RKO (cell line): Measurements from ENCODE around the gene JPH3.
"Not testable (repeated sequence)": the region's sequence is repeated elsewhere in the genome, so short reads cannot be mapped to it uniquely, and the experiment has no call there.

Experiments used
- DNase-seq: peaks from one replicate; pipeline ENCODE4 v3.0.0-alpha.2; 2016; ENCODE audit warnings: low spot score

JPH3 gene

GRCh38 chr16:87654826-87655225 is 52.5 kb downstream of the JPH3 start:
- no peak for DNase-seq

- DNase-seq, result no peak
Measured at GRCh38 chr16:87656328-87656727, 54.0 kb downstream of the JPH3 start.

GRCh38 chr16:87657621-87658192 is 55.4 kb downstream of the JPH3 start:
- no peak for DNase-seq

- no peak for DNase-seq
Measured at GRCh38 chr16:87658564-87659225, 56.4 kb downstream of the JPH3 start.

- peak; percentile 19 for DNase-seq
Measured at GRCh38 chr16:87661561-87661960, 59.3 kb downstream of the JPH3 start.

GRCh38 chr16:87662254-87663204 is 60.2 kb downstream of the JPH3 start:
- no peak for DNase-seq

GRCh38 chr16:87664792-87665191 is 62.5 kb downstream of the JPH3 start:
- no peak for DNase-seq

GRCh38 chr16:87665193-87665592 is 62.9 kb downstream of the JPH3 start:
- no peak for DNase-seq

- DNase-seq, result no peak
Measured at GRCh38 chr16:87666919-87667318, 64.6 kb downstream of the JPH3 start.

- no peak for DNase-seq
Measured at GRCh38 chr16:87667443-87667842, 65.1 kb downstream of the JPH3 start.

- no peak for DNase-seq
Measured at GRCh38 chr16:87667946-87668345, 65.6 kb downstream of the JPH3 start.

GRCh38 chr16:87669672-87670071 is 67.4 kb downstream of the JPH3 start:
- no peak for DNase-seq

GRCh38 chr16:87671221-87671620 is 68.9 kb downstream of the JPH3 start:
- peak; percentile 36 for DNase-seq

- no peak for DNase-seq
Measured at GRCh38 chr16:87671715-87672270, 69.5 kb downstream of the JPH3 start.

- no peak for DNase-seq
Measured at GRCh38 chr16:87674419-87674818, 72.1 kb downstream of the JPH3 start.

- DNase-seq, result no peak
Measured at GRCh38 chr16:87675111-87675719, 72.9 kb downstream of the JPH3 start.

- DNase-seq, result no peak
Measured at GRCh38 chr16:87677830-87678229, 75.5 kb downstream of the JPH3 start.

- DNase-seq, result peak; percentile 23
Measured at GRCh38 chr16:87678618-87679017, 76.3 kb downstream of the JPH3 start.

- no peak for DNase-seq
Measured at GRCh38 chr16:87679593-87680271, 77.4 kb downstream of the JPH3 start.

GRCh38 chr16:87680272-87680644 is 78.0 kb downstream of the JPH3 start:
- DNase-seq, result no peak

- DNase-seq, result not testable (repeated sequence)
Measured at GRCh38 chr16:87681051-87681602, 78.8 kb downstream of the JPH3 start.
